ENCODE measurements around the gene SCFD1.

SCFD1 gene

GRCh38 chr14:30763891-30764290, 141.8 kb downstream of the SCFD1 start:
- no peak for DNase-seq

GRCh38 chr14:30767624-30768023, 145.5 kb downstream of the SCFD1 start:
- no peak for DNase-seq

GRCh38 chr14:30768791-30769190, 146.7 kb downstream of the SCFD1 start:
- DNase-seq: no peak

GRCh38 chr14:30770376-30770775, 148.3 kb downstream of the SCFD1 start:
- no peak for DNase-seq

GRCh38 chr14:30771595-30771994, 149.5 kb downstream of the SCFD1 start:
- DNase-seq: no peak

- no peak for DNase-seq
Observed at GRCh38 chr14:30779210-30779609, 157.1 kb downstream of the SCFD1 start.

Data from stimulated activated CD4-positive, alpha-beta T cell treated with anti-CD3 and anti-CD28 coated beads, Interleukin-1b, Interleukin-23, amount 100 ng/mL, for 48 hours (primary cell).